ENCODE measurements around the gene UGGT2.
"Not testable (repeated sequence)": the region's sequence is repeated elsewhere in the genome, so short reads cannot be mapped to it uniquely, and the experiment has no call there.

The UGGT2 gene

DNA sequence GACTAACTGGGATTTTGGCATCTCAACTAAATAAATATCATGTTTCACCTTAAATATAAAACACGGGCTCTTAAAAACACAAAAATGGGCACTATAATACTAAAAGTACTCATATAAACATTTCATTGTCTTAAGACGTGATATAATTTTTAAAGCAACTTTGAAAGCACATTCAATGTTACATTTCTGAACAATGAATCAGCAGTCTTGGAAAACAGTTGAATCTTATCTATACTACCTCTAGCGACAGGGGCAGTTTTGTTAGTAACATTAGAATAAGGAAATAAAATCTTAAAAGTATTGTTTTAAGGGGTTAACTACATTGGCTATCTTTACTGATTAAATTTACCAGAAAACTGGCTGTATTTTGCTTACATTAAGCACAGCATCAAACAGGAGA, 156.9 kb downstream of the UGGT2 start:
- no peak for DNase-seq

DNA sequence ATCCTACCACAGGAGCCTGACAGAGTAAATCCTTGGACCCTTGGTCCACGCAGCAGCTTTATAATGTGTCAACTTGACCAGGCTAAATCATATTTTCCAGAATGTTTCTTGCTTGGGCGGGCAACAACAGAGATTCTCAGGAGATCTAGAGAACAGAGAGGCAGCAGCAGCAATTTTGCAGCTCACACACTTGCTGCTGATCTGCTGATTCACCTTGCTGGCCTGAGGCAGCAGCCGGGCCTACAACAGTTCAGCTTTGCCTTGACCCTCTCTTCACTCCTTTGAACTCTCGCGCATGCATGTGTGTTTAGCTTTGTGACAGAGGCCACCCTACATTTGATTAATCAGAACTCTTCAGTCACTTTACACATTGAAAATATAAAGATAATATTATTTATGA, 159.3 kb downstream of the UGGT2 start:
- DNase-seq = no peak

- DNase-seq = no peak
Measured at GRCh38 chr13:95882121-95882520, 171.1 kb downstream of the UGGT2 start.

GRCh38 chr13:95880331-95880730, 172.9 kb downstream of the UGGT2 start:
- no peak for DNase-seq

- DNase-seq = no peak
Measured at GRCh38 chr13:95874286-95874685, 178.9 kb downstream of the UGGT2 start.

- DNase-seq = no peak
Measured at GRCh38 chr13:95870421-95870820, 182.8 kb downstream of the UGGT2 start.

DNA sequence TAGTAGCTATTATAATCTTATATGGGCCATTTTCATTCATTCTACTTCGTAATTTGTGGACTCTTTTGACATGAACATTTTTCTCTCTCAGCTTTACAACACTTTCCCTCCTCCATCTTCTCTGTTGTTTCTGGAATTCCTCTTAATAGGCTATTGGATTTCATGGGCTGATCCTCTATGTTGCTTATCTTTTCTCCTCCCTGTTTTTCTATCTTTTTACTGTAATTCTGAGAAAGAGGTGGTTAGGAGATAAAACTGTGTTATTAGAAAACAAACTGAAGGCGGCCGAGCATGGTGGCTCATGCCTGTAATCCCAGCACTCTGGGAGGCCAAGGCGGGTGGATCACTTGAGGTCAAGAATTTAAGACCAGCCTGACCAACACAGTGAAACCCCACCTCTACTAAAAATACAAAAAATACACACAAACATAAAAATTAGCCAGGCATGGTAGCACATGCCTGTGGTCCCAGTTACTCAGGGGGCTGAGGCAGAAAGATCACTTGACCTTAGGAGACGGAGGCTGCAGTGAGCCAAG, 188.1 kb downstream of the UGGT2 start:
- DNase-seq = no peak

- no peak for DNase-seq
Measured at GRCh38 chr13:95862408-95862807, 190.8 kb downstream of the UGGT2 start.

DNA sequence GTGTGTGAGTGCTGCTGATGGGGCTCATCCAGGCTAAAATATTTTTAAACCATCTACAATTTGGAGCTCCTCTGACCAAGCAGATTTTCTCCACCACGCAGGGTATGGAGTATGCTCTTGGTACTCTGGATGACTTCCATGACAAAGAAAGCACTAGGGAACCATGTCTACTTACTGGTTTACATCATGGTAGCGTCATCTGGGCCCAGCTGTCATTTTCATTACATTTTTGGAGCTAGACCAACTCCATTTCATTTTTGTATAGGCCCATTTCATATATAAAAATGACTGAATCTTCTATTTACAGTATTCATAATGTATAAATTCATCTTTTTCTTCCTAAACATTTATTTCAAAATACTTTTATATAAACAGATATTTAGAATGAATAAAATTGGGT, 191.9 kb downstream of the UGGT2 start:
- DNase-seq = no peak

GRCh38 chr13:95858286-95859075, 194.7 kb downstream of the UGGT2 start:
- no peak for DNase-seq

DNA sequence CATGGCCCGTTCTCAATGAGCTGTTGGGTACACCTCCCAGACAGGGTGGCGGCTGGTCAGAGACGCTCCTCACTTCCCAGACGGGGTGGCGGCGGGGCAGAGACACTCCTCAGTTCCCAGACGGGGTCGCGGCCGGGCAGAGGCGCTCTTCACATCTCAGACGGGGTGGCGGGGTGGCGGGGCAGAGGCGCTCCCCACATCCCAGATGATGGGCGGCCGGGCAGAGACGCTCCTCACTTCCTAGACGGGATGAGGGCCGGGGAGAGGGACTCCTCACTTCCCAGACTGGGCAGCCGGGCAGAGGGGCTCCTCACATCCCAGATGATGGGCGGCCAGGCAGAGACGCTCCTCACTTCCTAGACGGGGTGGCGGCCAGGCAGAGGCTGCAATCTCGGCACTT, 207.5 kb downstream of the UGGT2 start:
- DNase-seq = not testable (repeated sequence)

- no peak for DNase-seq
Measured at GRCh38 chr13:95842898-95843297, 210.3 kb downstream of the UGGT2 start.

GRCh38 chr13:95841894-95842293, 211.3 kb downstream of the UGGT2 start:
- DNase-seq = no peak

GRCh38 chr13:95834134-95834765, 219.0 kb downstream of the UGGT2 start:
- peak; percentile 75 to 77 for DNase-seq

DNA sequence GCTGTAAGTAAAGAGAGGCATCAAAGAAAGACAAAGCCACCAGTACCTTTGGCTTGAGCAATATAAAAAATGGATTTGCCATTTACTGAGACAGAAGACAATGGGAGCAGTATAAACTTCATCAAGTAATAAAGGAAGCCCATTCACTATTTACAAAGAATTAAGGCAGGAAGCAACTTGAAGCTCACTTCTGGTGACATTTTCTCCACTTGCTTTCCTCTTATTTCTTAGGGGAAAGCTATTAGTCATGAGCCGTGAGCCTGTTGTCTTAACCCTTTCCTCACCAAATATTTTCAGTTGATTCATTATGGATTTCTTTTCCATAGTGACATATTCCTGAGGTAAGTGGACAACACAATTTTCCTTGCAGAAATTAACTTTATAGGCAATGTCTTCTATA, 219.5 kb downstream of the UGGT2 start:
- no peak for DNase-seq

DNA sequence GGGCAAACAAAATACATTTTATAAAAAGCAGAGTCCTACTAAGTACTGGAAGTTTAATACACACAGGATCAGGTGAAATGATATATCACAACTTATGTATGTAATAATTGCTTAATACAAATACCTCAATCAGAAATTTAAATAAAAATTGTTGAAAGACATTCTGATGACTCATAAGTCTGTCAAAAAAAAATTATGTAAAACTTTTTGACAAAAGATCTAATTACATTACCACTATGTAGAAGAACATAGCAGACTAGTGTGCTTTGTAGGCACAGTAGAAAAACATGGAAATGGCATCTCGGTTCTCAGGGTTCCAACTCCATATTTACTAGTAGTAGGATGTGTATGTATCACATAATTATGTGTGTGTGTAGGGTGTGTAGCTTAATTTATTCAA, 220.1 kb downstream of the UGGT2 start:
- DNase-seq = no peak

- no peak for DNase-seq
Measured at GRCh38 chr13:95822303-95822702, 230.9 kb downstream of the UGGT2 start.

DNA sequence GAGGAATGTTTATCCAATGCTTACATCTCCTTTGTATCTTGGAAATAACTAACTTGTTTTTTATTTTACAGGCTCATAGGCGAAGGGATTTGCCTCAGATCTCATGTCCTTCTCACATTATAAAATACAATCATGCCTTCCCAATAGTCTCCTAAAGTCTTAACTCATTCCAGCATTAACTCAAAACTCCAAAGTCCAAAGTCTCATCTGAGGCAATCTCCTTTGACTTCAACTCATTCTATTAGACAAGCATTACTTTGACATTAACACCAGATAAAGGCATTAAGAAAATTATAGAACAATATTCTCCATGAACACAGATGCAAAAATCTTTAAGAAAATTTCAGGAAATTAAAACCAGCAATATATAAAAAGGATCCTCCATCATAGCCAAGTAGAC, 238.7 kb downstream of the UGGT2 start:
- DNase-seq = no peak

DNA sequence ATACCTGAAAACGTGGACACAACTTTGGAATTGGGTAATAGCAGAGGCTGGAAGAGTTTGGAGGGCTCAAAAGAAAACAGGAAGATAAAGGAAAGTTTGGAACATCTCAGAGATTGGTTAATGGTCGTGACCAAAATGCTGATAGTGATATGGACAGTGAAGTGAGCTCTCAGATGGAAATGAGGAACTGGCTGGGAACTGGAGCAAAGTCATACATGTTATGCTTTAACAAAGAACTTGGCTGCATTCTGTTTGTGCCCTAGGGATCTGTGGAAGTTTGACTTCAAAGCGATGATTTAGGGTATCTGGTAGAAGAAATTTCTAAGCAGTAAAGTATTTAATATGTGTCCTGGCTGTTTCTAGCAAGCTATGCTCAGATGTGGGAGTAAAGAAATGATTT, 240.1 kb downstream of the UGGT2 start:
- DNase-seq = no peak

- DNase-seq = no peak
Measured at GRCh38 chr13:95809429-95809828, 243.8 kb downstream of the UGGT2 start.

DNA sequence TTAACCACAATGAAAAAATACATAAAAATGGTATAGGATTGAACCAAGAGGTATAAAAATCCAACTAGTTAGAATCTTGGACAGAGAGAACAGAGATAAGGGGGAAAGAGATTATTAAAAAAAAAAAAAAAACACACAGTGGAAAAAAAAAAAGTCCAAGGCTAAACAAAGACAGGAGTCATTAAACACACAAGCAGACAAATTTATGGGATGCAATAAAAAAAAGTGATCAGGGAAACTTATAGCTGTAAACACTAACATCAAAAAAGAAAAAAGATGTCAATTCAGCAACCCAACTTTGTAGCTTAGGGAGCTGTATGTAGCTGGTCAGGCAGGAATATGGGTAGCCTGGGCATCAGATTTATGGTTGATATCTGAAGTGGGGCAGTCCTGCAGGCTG, 247.3 kb downstream of the UGGT2 start:
- no peak for DNase-seq

- DNase-seq = no peak
Measured at GRCh38 chr13:95801825-95802224, 251.4 kb downstream of the UGGT2 start.

- no peak for DNase-seq
Measured at GRCh38 chr13:95800436-95800835, 252.8 kb downstream of the UGGT2 start.

GRCh38 chr13:95797016-95797415, 256.2 kb downstream of the UGGT2 start:
- no peak for DNase-seq

DNA sequence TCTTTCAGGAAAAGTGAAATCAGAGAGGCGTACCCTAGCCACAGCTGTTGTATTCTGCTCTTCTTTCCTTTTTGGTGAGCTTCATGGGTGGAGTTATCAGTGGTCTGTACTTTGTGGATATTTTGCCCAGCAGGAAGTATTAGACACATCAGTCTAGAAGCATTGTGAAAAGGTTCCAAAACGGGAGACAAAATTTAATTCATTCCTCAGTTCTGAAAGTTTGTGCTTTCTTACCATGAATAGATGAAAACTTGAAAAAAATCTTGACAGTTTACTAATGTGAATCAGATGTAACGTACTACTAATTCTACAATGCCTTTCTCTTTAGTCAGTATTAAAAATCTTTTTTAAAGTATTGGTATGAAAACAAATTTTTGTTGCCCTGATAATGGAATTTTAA, 259.4 kb downstream of the UGGT2 start:
- DNase-seq = no peak
